Activated naive CD4-positive, alpha-beta T cell treated with anti-CD3 and anti-CD28 coated beads, Interleukin-2, amount 10 ng/mL, durations not matched to agents 7 days and 5 days (primary cell): ENCODE results near the gene HIF1A.
"Not testable (repeated sequence)": the region's sequence is repeated elsewhere in the genome, so short reads cannot be mapped to it uniquely, and the experiment has no call there.

Source experiments
- CTCF ChIA-PET: fragments of 350-600 bp; sonication (Branson Sonifier 250); formaldehyde crosslinking; loops from one replicate; lab custom pipeline; 2021; ENCODE audit warnings: antibody characterized with exemption; lab: Charles Lee
- DNase-seq: peaks from one replicate; pipeline ENCODE4 v3.0.0-alpha.2; 2020
- H3K27ac Mint-ChIP-seq: one replicate; pipeline ENCODE4 v1.8.0; 2021; ENCODE audit warnings: mild to moderate bottlenecking, moderate library complexity, mixed read lengths
- H3K27me3 Mint-ChIP-seq: one replicate; pipeline ENCODE4 v1.8.0; 2021; ENCODE audit warnings: mild to moderate bottlenecking, mixed read lengths
- H3K36me3 Mint-ChIP-seq: one replicate; pipeline ENCODE4 v1.8.0; 2021; ENCODE audit warnings: mixed read lengths
- H3K4me1 Mint-ChIP-seq: one replicate; pipeline ENCODE4 v1.8.0; 2021; ENCODE audit warnings: mixed read lengths
- H3K4me3 Mint-ChIP-seq: one replicate; pipeline ENCODE4 v1.8.0; 2021; ENCODE audit warnings: mild to moderate bottlenecking, moderate library complexity, mixed read lengths
- H3K9me3 Mint-ChIP-seq: one replicate; pipeline ENCODE4 v1.8.0; 2021; ENCODE audit warnings: mixed read lengths

HIF1A gene

GRCh38 chr14:61694830-61695694 is at the start of gene HIF1A:
TSS of gene HIF1A (plus strand) at chr14:61695513. CDS start at chr14:61695805, 292 bp downstream.
- peaks cover 9% of the 10 kb centered on the region for H3K9me3 Mint-ChIP-seq
- H3K27me3 Mint-ChIP-seq, result no peaks in the 10 kb centered on the region
- DNase-seq, result peak; percentile 98
- H3K4me1 Mint-ChIP-seq, result peaks cover 62% of the 10 kb centered on the region
- peak within 1 kb of the TSS; percentile 91 for H3K4me3 Mint-ChIP-seq
- CTCF ChIA-PET, result interaction anchor here (1.2 to 2.0 kb wide), 6 partner anchors 13 to 219 kb away, joined by 3 to 7 read pairs (median 4); no protein-coding TSS in a partner anchor
- H3K36me3 Mint-ChIP-seq, result peaks cover 37% of the 10 kb centered on the region
- H3K27ac Mint-ChIP-seq, result peak within 1 kb of the TSS; percentile 97

- peaks cover 26% of the 10 kb centered on the region for H3K4me1 Mint-ChIP-seq
- CTCF ChIA-PET, result no interaction called here
- no peaks in the 10 kb centered on the region for H3K27me3 Mint-ChIP-seq
- no peaks in the 10 kb centered on the region for H3K9me3 Mint-ChIP-seq
- no peak for DNase-seq
- H3K27ac Mint-ChIP-seq, result no peak overlapping the region
- no peaks in the 10 kb centered on the region for H3K36me3 Mint-ChIP-seq
- no peak overlapping the region for H3K4me3 Mint-ChIP-seq
These were observed 48.8 kb upstream of the HIF1A start for GRCh38 chr14:61646366-61647116.

- DNase-seq, result no peak
- Mint-ChIP-seq H3K27ac (no peak overlapping the region), H3K9me3 (no peaks in the 10 kb centered on the region), H3K27me3 (peaks cover 5% of the 10 kb centered on the region), H3K4me3 (no peak overlapping the region), H3K4me1 (peaks cover 26% of the 10 kb centered on the region), H3K36me3 (no peaks in the 10 kb centered on the region)
- CTCF ChIA-PET, result no interaction called here
These were observed 47.6 kb upstream of the HIF1A start for GRCh38 chr14:61647704-61648103.

DNA sequence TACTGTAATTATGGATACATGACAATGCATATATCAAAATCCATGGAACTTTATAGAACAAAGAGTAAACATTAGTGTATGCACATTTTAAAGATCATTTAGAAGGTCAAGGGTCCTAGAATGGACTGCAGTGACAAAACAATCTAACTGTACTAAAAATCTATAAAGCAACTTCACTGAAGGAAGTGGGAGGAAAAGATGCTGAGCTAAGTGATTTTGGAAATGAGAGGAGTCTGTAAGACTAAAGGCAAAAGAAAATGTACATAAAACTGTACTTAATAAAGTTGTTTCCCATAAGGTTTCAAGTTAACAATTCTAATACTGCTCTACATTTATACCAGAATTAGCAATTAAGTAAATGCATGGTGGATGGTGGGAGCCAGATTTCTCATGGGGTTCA is 46.9 kb upstream of the HIF1A start:
- H3K4me1 Mint-ChIP-seq, result peaks cover 26% of the 10 kb centered on the region
- H3K9me3 Mint-ChIP-seq, result no peaks in the 10 kb centered on the region
- H3K36me3 Mint-ChIP-seq, result no peaks in the 10 kb centered on the region
- no peak overlapping the region for H3K4me3 Mint-ChIP-seq
- no peak for DNase-seq
- no peak overlapping the region for H3K27ac Mint-ChIP-seq
- peaks cover 9% of the 10 kb centered on the region for H3K27me3 Mint-ChIP-seq
- CTCF ChIA-PET, result interaction anchor here (0.8 to 0.9 kb wide), 2 partner anchors 10 to 25 kb away, joined by 3 read pairs; no protein-coding TSS in a partner anchor

GRCh38 chr14:61649283-61649682 is 46.0 kb upstream of the HIF1A start:
- Mint-ChIP-seq H3K36me3 (no peaks in the 10 kb centered on the region), H3K27ac (no peak overlapping the region), H3K9me3 (no peaks in the 10 kb centered on the region), H3K4me3 (no peak overlapping the region), H3K4me1 (peaks cover 29% of the 10 kb centered on the region), H3K27me3 (peaks cover 13% of the 10 kb centered on the region)
- CTCF ChIA-PET, result interaction anchor here (0.8 to 0.9 kb wide), 2 partner anchors 11 to 26 kb away, joined by 3 read pairs; no protein-coding TSS in a partner anchor
- no peak for DNase-seq

GRCh38 chr14:61651355-61651754 is 44.0 kb upstream of the HIF1A start:
- H3K36me3 Mint-ChIP-seq, result peaks cover 2% of the 10 kb centered on the region
- no peaks in the 10 kb centered on the region for H3K9me3 Mint-ChIP-seq
- DNase-seq, result no peak
- H3K4me3 Mint-ChIP-seq, result no peak overlapping the region
- CTCF ChIA-PET, result no interaction called here
- peaks cover 13% of the 10 kb centered on the region for H3K27me3 Mint-ChIP-seq
- no peak overlapping the region for H3K27ac Mint-ChIP-seq
- H3K4me1 Mint-ChIP-seq, result peaks cover 39% of the 10 kb centered on the region

DNA sequence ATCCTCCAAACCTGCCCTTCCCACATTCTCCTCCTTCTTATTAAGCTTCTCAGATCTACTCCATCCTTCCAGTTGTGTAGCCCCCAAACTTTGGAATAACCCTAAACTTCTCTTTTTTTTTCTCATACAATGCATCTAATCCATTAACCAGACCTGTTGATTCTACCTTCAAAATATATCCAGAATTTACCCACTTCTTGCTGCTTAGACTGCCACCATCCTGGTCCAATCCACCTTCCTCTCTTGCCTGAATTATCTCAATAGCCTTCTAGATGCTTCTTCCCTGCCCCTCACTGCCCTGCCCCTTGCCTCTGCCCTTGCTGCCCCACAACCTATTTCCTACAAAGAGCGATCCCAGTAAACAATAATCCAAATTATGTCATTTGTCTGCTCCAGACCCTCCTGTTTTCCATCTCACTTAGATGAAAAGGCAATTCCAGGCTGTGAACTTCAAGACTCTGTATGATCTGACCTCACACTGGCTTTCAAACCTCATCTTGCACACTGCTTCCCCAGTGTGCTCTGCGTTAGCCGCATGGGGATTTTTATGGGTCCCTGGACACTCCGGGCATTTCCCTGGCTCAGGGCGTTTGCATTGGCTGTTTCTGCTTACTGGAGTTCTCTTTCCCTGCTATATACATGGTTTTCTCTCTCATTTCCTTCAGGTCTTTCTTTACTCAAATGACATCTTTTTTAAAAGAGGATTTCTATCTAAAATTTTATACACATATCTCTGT is 42.6 kb upstream of the HIF1A start:
- Mint-ChIP-seq H3K27ac (no peak overlapping the region), H3K9me3 (peaks cover 3% of the 10 kb centered on the region), H3K27me3 (peaks cover 13% of the 10 kb centered on the region), H3K4me1 (peaks cover 51% of the 10 kb centered on the region), H3K36me3 (peaks cover 6% of the 10 kb centered on the region), H3K4me3 (no peak overlapping the region)
- CTCF ChIA-PET, result no interaction called here
- no peak for DNase-seq

- peaks cover 3% of the 10 kb centered on the region for H3K9me3 Mint-ChIP-seq
- no peak overlapping the region for H3K27ac Mint-ChIP-seq
- DNase-seq, result no peak
- peaks cover 48% of the 10 kb centered on the region for H3K4me1 Mint-ChIP-seq
- peaks cover 13% of the 10 kb centered on the region for H3K27me3 Mint-ChIP-seq
- CTCF ChIA-PET, result no interaction called here
- no peak overlapping the region for H3K4me3 Mint-ChIP-seq
- peaks cover 8% of the 10 kb centered on the region for H3K36me3 Mint-ChIP-seq
These were observed 41.8 kb upstream of the HIF1A start for GRCh38 chr14:61653507-61653906.

GRCh38 chr14:61654026-61654425 is 41.3 kb upstream of the HIF1A start:
- Mint-ChIP-seq H3K27ac (no peak overlapping the region), H3K27me3 (peaks cover 13% of the 10 kb centered on the region), H3K9me3 (peaks cover 3% of the 10 kb centered on the region), H3K4me3 (no peak overlapping the region), H3K36me3 (peaks cover 11% of the 10 kb centered on the region), H3K4me1 (peaks cover 45% of the 10 kb centered on the region)
- no peak for DNase-seq
- CTCF ChIA-PET, result no interaction called here

GRCh38 chr14:61655777-61656176 is 39.5 kb upstream of the HIF1A start:
- CTCF ChIA-PET, result no interaction called here
- Mint-ChIP-seq H3K27ac (peak overlapping the region; percentile 69), H3K27me3 (peaks cover 13% of the 10 kb centered on the region), H3K36me3 (peaks cover 17% of the 10 kb centered on the region), H3K4me1 (peaks cover 53% of the 10 kb centered on the region), H3K4me3 (no peak overlapping the region), H3K9me3 (peaks cover 7% of the 10 kb centered on the region)
- no peak for DNase-seq

GRCh38 chr14:61656341-61656740 is 39.0 kb upstream of the HIF1A start:
- Mint-ChIP-seq H3K4me1 (peaks cover 59% of the 10 kb centered on the region), H3K9me3 (peaks cover 7% of the 10 kb centered on the region), H3K27ac (peak overlapping the region; percentile 69), H3K36me3 (peaks cover 17% of the 10 kb centered on the region), H3K27me3 (peaks cover 13% of the 10 kb centered on the region), H3K4me3 (no peak overlapping the region)
- no peak for DNase-seq
- CTCF ChIA-PET, result no interaction called here

GRCh38 chr14:61658111-61658510 is 37.2 kb upstream of the HIF1A start:
- H3K27ac Mint-ChIP-seq, H3K4me3 Mint-ChIP-seq, DNase-seq, H3K9me3 Mint-ChIP-seq, H3K27me3 Mint-ChIP-seq, CTCF ChIA-PET: not testable (repeated sequence)
- Mint-ChIP-seq H3K36me3 (peaks cover 17% of the 10 kb centered on the region), H3K4me1 (peaks cover 76% of the 10 kb centered on the region)

- peaks cover 17% of the 10 kb centered on the region for H3K36me3 Mint-ChIP-seq
- peak overlapping the region; percentile 95 for H3K27ac Mint-ChIP-seq
- CTCF ChIA-PET, result interaction anchor here (0.5 kb wide), 1 partner anchor 98 kb away, joined by 3 read pairs; no protein-coding TSS in a partner anchor
- H3K4me3 Mint-ChIP-seq, result no peak overlapping the region
- DNase-seq, result no peak
- peaks cover 85% of the 10 kb centered on the region for H3K4me1 Mint-ChIP-seq
- no peaks in the 10 kb centered on the region for H3K27me3 Mint-ChIP-seq
- H3K9me3 Mint-ChIP-seq, result peaks cover 9% of the 10 kb centered on the region
These were observed 35.7 kb upstream of the HIF1A start for GRCh38 chr14:61659582-61659981.
